Spleen (tissue), 11 donors: Measurements from ENCODE around the gene NOTCH2. TPM values are rescaled to one million over a fixed set of nuclear protein-coding genes. Genes with fewer than 3 reads are reported as not detected.
A peak's percentile ranks its signal among the peaks of the same experiment; 100 is the strongest.
"Not testable (repeated sequence)": the region's sequence is repeated elsewhere in the genome, so short reads cannot be mapped to it uniquely, and the experiment has no call there.

Source experiments
- DNase-seq: peaks from one replicate; pipeline ENCODE4 v3.0.0-alpha.2; 2020
- H3K27ac ChIP-seq, 8 donors: fragments of 200-600 bp; sonication (generic) in 7 of 8; 1 replicate in 4 of 8; 2 replicates in 4 of 8; pipeline versions ENCODE4 v1.5.0 to v1.8.0; 2016 to 2021; ENCODE audit warnings: inconsistent platforms in 4 of 8, mild to moderate bottlenecking in 4 of 8, moderate library complexity in 1 of 8
- H3K27me3 ChIP-seq, 7 donors: fragments of 200-600 bp; sonication (generic) in 6 of 7; replicated peaks in 1 of 7; 1 replicate in 4 of 7; 2 replicates in 3 of 7; pipeline versions ENCODE4 v1.5.0 to v1.8.0; 2016 to 2021; ENCODE audit warnings: inconsistent platforms in 3 of 7, mild to moderate bottlenecking in 1 of 7
- H3K36me3 ChIP-seq, 6 donors: fragments of 200-600 bp; sonication (generic) in 5 of 6; 1 replicate in 4 of 6; 2 replicates in 2 of 6; pipeline versions ENCODE4 v1.5.0 to v1.8.0; 2016 to 2021; ENCODE audit warnings: inconsistent platforms in 2 of 6
- H3K4me1 ChIP-seq, 6 donors: fragments of 200-600 bp; sonication (generic) in 5 of 6; 1 replicate in 3 of 6; 2 replicates in 3 of 6; pipeline versions ENCODE4 v1.5.0 to v1.8.0; 2016 to 2021; ENCODE audit warnings: inconsistent platforms in 3 of 6
- H3K4me3 ChIP-seq, 8 donors: fragments of 200-600 bp; sonication (generic) in 7 of 8; 1 replicate in 4 of 8; 2 replicates in 4 of 8; pipeline versions ENCODE4 v1.5.0 to v1.8.0; 2016 to 2021; ENCODE audit warnings: inconsistent platforms in 4 of 8, mild to moderate bottlenecking in 4 of 8, moderate library complexity in 2 of 8
- H3K9me3 ChIP-seq, 8 donors: fragments of 200-600 bp; sonication (generic) in 7 of 8; 1 replicate in 4 of 8; 2 replicates in 4 of 8; pipeline versions ENCODE4 v1.5.0 to v1.8.0; 2016 to 2021; ENCODE audit warnings: inconsistent platforms in 4 of 8
- POLR2AphosphoS5 ChIP-seq, 3 donors: sonication (generic); formaldehyde crosslinking; IDR thresholded peaks; one replicate each; pipeline ENCODE4 v1.5.1; 2017; ENCODE audit warnings: antibody characterized with exemption in 3 of 3
- WGBS, 5 donors: extraction: QIAGEN DNeasy Blood & Tissue Kit in 3 of 5; methylation state at CpG; one replicate each; pipeline versions ENCODE4 v1.1.5 to v1.1.7; 2013 to 2018; 5-methylcytosine and 5-hydroxymethylcytosine counted together
- intact Hi-C: fragments of 100-400 bp; cut with DNase I; formaldehyde crosslinking; loops from one replicate; pipeline ENCODE4 v1.15.0; 2023; ENCODE audit warnings: low total_unique reads
- polyA plus RNA-seq, 3 donors: library from polyadenylated mRNA; stranded (reverse); fragments of 200-250 nt; gene quantifications; one replicate each; pipeline ENCODE4 v1.2.1, GENCODE V29; 2013
- total RNA-seq, 7 donors: library from RNA; depleted of rRNA in 3 of 7; stranded (reverse); fragments of >200 nt in 3 of 7; fragmentation: NEBNext Ultra II Directional in 4 of 7; extraction: Animal tissue kit (Norgen Biotek cat#: 25700) in 4 of 7; gene quantifications; one replicate each; pipeline versions ENCODE4 v1.1.0 to v1.2.1, GENCODE V29; 2016 to 2021
- donor health status: healthy with polysubstance abuse.
- donor health status: DM: no; HTN: no; CAD: no; lungs with moderate emphysema.
- donor health status: DM: no; HTN: no; CAD: no.
- donor health status: Bipolar disorder and iron deficiency.
- donor health status: healthy.
- donor health status: DM: no; HTN: no; CAD: no.
- donor health status: DM: yes; HTN: yes; CAD: no.

NOTCH2 gene
- total and polyA plus RNA-seq, 10 donors, result 11.3 to 230 (median 138) TPM

DNA sequence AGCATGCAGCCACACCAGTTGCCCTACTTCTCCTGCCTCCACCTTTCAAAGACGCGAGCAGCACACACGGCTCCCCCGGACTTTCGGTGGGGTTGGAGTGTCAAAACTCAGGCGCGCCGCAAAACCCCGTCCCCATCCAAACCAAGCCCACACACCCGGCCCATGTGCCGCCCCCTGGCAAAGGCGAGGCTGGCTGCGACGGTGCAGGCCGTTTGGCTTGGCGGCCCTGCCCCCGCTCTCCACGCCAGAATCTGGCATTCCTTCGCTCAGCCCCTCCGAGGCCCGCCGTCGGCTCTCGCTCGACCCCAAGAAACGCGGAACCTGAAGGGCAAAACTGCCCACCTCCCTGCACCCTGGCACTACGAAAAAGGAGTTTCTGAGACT, 787 bp downstream of the NOTCH2 start:
- H3K36me3 ChIP-seq, H3K9me3 ChIP-seq, H3K27me3 ChIP-seq, intact Hi-C loops: not testable (repeated sequence)
- Histone ChIP-seq H3K4me1 (peaks cover 0 to 21% (median 7%) of the 10 kb centered on the region in 6 donors), H3K27ac (peak overlapping the region; percentile 66 to 91 (median 87)), H3K4me3 (peak overlapping the region; percentile 60 to 80 (median 69))
- WGBS, 5 donors, result 0 to 1% (median 0%) methylated on average over 9 to 19 of the region's 28 CpGs; no CpG with 5 or more reads in 2 of the 5 donors
- DNase-seq, result peak; percentile 82
- TF ChIP-seq POLR2AphosphoS5 (IDR thresholded peaks at IDR 0.05), result peak in 1 of 3 donors; percentile 50

DNA sequence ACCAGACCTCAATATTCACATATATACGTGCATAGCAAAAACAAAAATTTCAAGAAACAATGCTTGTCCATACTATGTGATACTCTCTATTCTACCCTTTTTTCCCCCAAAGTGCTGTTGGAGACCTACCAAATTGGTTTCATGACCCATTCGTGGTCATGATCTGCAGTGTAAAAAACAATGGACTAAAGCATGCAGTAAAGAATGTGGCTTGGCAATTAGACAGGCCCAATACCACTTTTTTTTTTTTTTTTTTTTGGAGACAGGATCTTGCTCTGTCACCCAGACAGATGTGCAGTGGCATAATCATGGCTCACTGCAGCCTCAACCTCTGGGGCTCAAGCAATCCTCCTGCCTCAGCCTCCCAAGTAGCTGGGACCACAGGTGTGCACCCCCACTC, 21.3 kb downstream of the NOTCH2 start:
- WGBS, 5 donors, result 70 to 94% (median 83%) methylated on average over 1 of the region's 2 CpGs
- H3K4me3 ChIP-seq, intact Hi-C loops, H3K36me3 ChIP-seq, DNase-seq, H3K27ac ChIP-seq, H3K27me3 ChIP-seq, H3K9me3 ChIP-seq, H3K4me1 ChIP-seq: not testable (repeated sequence)

DNA sequence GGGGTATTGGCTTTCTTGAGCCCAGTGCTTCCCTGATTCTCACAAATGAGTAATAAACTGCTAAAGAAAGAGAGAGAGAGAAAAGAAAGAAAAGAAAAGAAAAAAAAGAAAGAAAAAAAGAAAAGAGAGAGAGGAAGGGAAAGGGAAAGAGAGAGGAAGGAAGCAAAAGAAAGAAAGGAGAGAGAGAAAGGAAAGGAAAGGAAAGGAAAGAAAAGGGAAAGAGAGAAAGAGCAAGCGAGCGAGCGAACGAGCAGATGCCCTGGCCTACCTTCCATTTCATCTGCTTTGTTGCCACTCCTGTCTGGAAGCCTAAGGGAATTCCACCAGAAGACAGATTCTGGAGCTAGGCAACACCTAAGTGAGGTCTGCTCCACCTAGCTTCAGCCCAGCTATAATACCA, 27.7 kb downstream of the NOTCH2 start:
- not testable (repeated sequence) for H3K27me3 ChIP-seq

DNA sequence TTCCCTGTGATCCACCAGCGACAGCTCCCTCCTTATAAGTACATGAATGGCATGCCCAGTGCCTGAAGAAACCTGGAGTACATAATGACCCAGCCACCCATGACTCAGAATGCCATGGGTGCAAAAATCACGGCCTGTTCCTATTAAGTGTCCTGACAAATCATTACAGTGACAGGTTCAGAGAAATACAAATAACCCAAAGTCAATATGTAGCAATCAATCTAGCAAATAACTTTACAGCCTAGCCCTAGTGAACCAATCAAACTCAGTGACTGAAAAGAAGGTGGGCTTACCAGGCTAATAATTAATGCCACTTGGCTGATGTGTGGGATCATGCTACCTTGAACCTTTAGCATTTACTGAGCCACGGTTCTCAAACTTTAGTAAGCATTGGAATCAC, 37.2 kb downstream of the NOTCH2 start:
- H3K4me3 ChIP-seq, H3K4me1 ChIP-seq, DNase-seq, intact Hi-C loops, H3K36me3 ChIP-seq, H3K9me3 ChIP-seq, H3K27me3 ChIP-seq, H3K27ac ChIP-seq: not testable (repeated sequence)
- 94 to 98% (median 96%) methylated on average over 2 of the region's 3 CpGs; no CpG with 5 or more reads in 2 of the 5 donors for WGBS, 5 donors

More for the DNA sequence above, 27.7 kb downstream of the NOTCH2 start:
- DNase-seq, H3K4me3 ChIP-seq, H3K36me3 ChIP-seq, H3K9me3 ChIP-seq, intact Hi-C loops, H3K27ac ChIP-seq, H3K4me1 ChIP-seq: not testable (repeated sequence)
- 91 to 100% (median 96%) methylated on average over 4 of the region's 4 CpGs; no CpG with 5 or more reads in 1 of the 5 donors for WGBS, 5 donors

DNA sequence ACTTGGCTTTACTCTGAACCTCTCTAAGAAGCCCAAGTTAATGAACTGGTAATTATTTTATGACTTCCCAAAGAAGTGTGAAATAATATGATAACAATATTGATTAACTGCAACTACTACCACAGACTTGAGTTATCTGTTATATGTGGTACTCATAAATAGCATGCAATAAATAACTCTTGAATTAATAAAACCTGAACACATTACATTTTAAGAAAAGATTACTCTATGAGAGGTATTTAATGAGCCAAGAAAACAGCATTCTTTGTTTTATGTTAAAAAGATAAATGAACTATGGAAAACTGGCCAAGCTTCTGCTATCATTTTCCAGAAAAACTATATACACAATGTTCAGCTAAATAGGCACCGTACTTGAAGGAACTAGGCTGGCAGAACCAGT, 45.7 kb downstream of the NOTCH2 start:
- H3K36me3 ChIP-seq, intact Hi-C loops, H3K4me3 ChIP-seq, H3K27me3 ChIP-seq, H3K27ac ChIP-seq, DNase-seq, H3K4me1 ChIP-seq, H3K9me3 ChIP-seq: not testable (repeated sequence)
- WGBS, 5 donors, result 20% methylated on average over 1 of the region's 1 CpG; no CpG with 5 or more reads in 4 of the 5 donors

DNA sequence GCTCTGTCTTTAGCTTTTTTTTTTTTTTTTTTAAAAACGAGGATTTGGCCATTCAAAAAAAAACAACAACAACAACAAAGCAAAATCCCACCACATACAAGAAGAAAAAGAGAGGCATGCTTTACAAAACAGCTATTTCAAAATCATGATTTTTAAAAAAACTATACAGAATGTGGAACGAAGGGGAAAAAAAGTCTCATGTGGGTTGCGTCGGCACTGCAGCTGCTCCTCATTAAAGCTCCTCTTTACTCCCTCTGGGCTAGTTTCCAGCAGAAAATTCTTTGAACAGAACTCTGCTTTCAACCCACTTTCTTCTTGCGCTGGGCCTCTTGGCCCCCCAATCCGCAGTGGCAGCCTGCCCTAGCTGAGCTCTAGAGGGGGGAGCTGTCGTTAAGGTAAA, 54.5 kb downstream of the NOTCH2 start:
- H3K4me1 ChIP-seq, intact Hi-C loops, DNase-seq, H3K9me3 ChIP-seq, H3K4me3 ChIP-seq, H3K36me3 ChIP-seq, H3K27me3 ChIP-seq: not testable (repeated sequence)
- peak overlapping the region in 2 of 8 donors; percentile 48 to 49 for H3K27ac ChIP-seq
- WGBS, 5 donors, result 5 to 28% (median 15%) methylated on average over 4 to 7 of the region's 7 CpGs

DNA sequence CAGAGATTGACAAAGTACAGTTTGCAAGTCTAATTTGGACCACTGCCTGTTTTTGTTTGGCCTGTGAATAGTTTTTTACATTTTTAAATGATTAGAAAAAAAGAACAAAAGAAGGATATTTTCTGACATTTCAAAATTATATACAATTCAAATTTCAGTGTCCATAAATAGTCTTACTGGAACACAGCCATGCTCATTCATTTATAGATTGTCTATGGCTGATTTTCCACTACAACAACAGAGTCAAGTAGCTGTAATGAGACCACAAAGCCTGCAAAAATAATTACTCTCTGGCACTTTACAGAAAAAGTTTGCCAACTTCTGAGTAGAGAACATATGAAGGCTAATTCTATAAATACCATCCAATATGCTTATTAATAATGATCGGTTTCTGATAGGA, 61.1 kb downstream of the NOTCH2 start:
- H3K27ac ChIP-seq, H3K27me3 ChIP-seq, intact Hi-C loops, H3K36me3 ChIP-seq, DNase-seq, H3K9me3 ChIP-seq, H3K4me1 ChIP-seq, H3K4me3 ChIP-seq: not testable (repeated sequence)
- WGBS, 5 donors, result 70 to 100% (median 75%) methylated on average over 1 of the region's 1 CpG

DNA sequence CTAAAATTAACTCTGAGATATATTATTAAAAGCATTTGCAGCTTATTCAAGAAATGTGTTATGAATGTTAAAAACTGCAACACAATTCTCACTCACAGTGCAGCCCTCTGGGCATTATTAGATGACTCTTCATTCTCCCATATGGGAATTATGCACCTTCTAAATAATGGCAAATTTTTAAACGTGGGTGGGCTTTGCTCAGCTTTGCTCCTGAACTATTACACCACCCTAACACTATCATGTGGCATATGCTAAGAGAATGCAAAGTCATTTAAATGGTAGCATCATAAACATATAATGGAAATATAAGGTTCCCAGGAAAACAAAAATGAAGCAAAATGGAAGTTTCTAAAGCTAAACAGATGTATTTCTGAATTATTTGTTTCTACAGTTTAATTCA, 61.6 kb downstream of the NOTCH2 start:
- H3K27me3 ChIP-seq, H3K4me1 ChIP-seq, H3K4me3 ChIP-seq, intact Hi-C loops, DNase-seq, H3K27ac ChIP-seq, H3K36me3 ChIP-seq, H3K9me3 ChIP-seq: not testable (repeated sequence)
- WGBS, 5 donors, result no CpG with 5 or more reads among the region's 1 CpG

DNA sequence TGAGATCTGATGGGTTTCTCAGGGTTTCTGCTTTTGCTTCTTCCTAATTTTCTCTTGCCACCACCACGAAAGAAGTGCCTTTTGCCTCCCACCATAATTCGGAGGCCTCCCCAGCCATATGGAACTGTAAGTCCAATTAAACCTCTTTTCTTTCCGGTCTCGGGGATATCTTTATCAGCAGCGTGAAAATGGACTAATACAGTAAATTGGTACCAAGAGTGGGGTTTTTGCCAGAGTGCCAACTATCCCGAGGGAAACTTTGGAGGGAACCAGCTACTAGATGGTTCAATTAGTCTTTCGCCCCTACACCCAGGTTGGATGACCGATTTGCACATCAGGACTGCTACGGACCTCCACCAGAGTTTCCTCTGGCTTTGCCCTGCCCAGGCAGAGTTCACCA, 68.4 kb downstream of the NOTCH2 start:
- DNase-seq, H3K9me3 ChIP-seq, H3K27me3 ChIP-seq, intact Hi-C loops, H3K4me1 ChIP-seq, H3K4me3 ChIP-seq, H3K27ac ChIP-seq: not testable (repeated sequence)
- peaks cover 0 to 32% (median 5%) of the 10 kb centered on the region in 6 donors for H3K36me3 ChIP-seq
- 96 to 98% (median 98%) methylated on average over 7 to 9 of the region's 9 CpGs for WGBS, 5 donors

DNA sequence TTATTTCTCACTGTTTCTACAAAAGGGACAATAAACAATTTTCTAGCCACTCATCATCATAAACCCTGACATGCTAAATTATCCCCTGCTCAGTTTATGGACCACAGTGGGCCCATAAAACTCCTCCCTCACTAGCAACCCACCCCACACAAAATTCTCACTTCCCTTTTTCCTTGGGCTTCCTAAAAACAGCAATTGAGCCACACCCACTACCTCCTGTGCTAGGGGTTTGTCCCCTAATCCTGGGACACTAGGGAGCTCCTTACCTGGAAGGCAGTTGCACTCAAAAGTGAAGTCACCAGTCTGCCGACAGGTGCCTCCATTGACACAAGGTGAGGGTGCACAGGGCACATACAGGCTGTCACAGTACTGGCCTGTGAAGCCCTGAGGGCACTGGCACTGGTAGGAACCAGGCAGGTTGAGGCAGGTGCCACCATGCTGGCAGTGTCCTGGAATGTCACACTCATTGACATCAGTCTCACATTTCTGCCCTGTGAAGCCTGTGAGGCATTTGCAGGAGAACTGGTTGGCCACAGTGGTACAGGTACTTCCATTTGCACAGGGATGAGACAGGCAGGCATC, 72.6 kb downstream of the NOTCH2 start:
- H3K9me3 ChIP-seq, H3K4me3 ChIP-seq, H3K27me3 ChIP-seq, intact Hi-C loops: not testable (repeated sequence)
- 89 to 100% (median 96%) methylated on average over 1 of the region's 1 CpG; no CpG with 5 or more reads in 1 of the 5 donors for WGBS, 5 donors
- Histone ChIP-seq H3K27ac (peak overlapping the region in 2 of 8 donors; percentile 22 to 26), H3K36me3 (peaks cover 0 to 22% (median 2%) of the 10 kb centered on the region in 6 donors), H3K4me1 (peaks cover 0 to 17% (median 4%) of the 10 kb centered on the region in 6 donors)
- peak; percentile 65 for DNase-seq

DNA sequence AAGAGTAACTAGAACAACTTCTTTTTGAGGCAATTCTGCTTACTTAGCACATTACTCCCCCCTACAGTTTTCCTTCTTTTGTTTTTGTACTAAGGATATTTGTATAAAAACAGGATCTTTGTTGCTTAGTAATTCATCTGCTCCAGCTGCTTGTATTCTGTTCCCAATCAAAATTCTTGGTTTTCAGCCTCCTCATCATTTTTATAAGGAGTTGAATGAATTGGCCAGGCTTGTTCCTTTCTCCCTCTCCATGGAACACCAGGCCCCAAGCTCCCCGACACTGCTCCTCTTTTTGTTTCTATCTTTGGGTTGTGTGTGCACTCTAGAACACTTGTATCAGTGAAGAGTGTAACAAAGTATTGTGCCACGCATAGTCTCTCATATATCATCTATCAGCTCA, 73.5 kb downstream of the NOTCH2 start:
- Histone ChIP-seq H3K4me1 (peaks cover 0 to 17% (median 4%) of the 10 kb centered on the region in 6 donors), H3K36me3 (peaks cover 0 to 14% (median 2%) of the 10 kb centered on the region in 6 donors)
- H3K27me3 ChIP-seq, H3K4me3 ChIP-seq, DNase-seq, H3K27ac ChIP-seq, intact Hi-C loops, H3K9me3 ChIP-seq: not testable (repeated sequence)
- 75 to 100% (median 94%) methylated on average over 1 to 2 of the region's 2 CpGs; no CpG with 5 or more reads in 2 of the 5 donors for WGBS, 5 donors
